Vagina (tissue), 2 donors: ENCODE results near the gene SECTM1.

Experiments
- CTCF ChIP-seq, 3 experiments: fragments of 450-650 bp in 2 of 3; fragments of 200-600 bp in 1 of 3; sonication (generic) in 1 of 3; IDR thresholded peaks; one replicate each; pipeline ENCODE4 v1.5.1; 2017 to 2019; ENCODE audit warnings: antibody characterized with exemption in 3 of 3, mild to moderate bottlenecking in 2 of 3, moderate library complexity in 2 of 3
- POLR2A ChIP-seq, 2 donors: fragments of 450-650 bp; IDR thresholded peaks; one replicate each; pipeline ENCODE4 v1.6.1; 2017; ENCODE audit warnings: antibody characterized with exemption in 2 of 2, mild to moderate bottlenecking in 2 of 2, moderate library complexity in 2 of 2

- TF ChIP-seq POLR2A (IDR thresholded peaks at IDR 0.05), result no peak
- no peak for TF ChIP-seq CTCF (IDR thresholded peaks at IDR 0.05)
These were observed 13.3 kb downstream of the SECTM1 start for GRCh38 chr17:82320140-82320840.
